Tibial artery (tissue), 4 donors: ENCODE measurements around the gene SARDH.

Source experiments
- DNase-seq, 2 donors: peaks; one replicate each; pipeline ENCODE4 v3.0.0-alpha.2; 2019
- H3K27ac ChIP-seq, 2 donors: fragments of 200-600 bp; sonication (generic) in 1 of 2; 1 replicate in 1 of 2; 2 replicates in 1 of 2; pipeline ENCODE4 v1.5.1; 2018 to 2019; ENCODE audit warnings: mild to moderate bottlenecking in 1 of 2
- H3K27me3 ChIP-seq, 2 donors: fragments of 200-600 bp; sonication (generic) in 1 of 2; one replicate each; pipeline versions ENCODE4 v1.5.1 to v1.6.0; 2016 to 2019
- H3K36me3 ChIP-seq, 3 donors: fragments of 200-600 bp; sonication (generic) in 2 of 3; one replicate each; pipeline ENCODE4 v1.5.1; 2016 to 2019; ENCODE audit warnings: mild to moderate bottlenecking in 2 of 3
- H3K4me1 ChIP-seq, 4 donors: fragments of 200-600 bp; sonication (generic) in 2 of 4; 1 replicate in 3 of 4; 2 replicates in 1 of 4; pipeline ENCODE4 v1.5.1; 2016 to 2019
- H3K4me3 ChIP-seq, 2 donors: fragments of 200-600 bp; sonication (generic) in 1 of 2; 1 replicate in 1 of 2; 2 replicates in 1 of 2; pipeline ENCODE4 v1.5.1; 2018 to 2019; ENCODE audit warnings: mild to moderate bottlenecking in 2 of 2
- H3K9me3 ChIP-seq, 3 donors: fragments of 200-600 bp; sonication (generic) in 1 of 3; one replicate each; pipeline ENCODE4 v1.5.1; 2016 to 2019
- intact Hi-C: fragments of 100-400 bp; cut with DNase I; formaldehyde crosslinking; loops from one replicate; pipeline ENCODE4 v1.15.0; 2023; ENCODE audit warnings: low total_unique reads
- TF ChIP-seq, protein P1 (sequence below), 2 experiments: fragments of 200-600 bp in 1 of 2; fragments of 450-650 bp in 1 of 2; IDR thresholded peaks; one replicate each; pipeline ENCODE4 v1.5.1; 2017 to 2019; ENCODE audit warnings: antibody characterized with exemption in 2 of 2, mild to moderate bottlenecking in 1 of 2, moderate library complexity in 1 of 2

The SARDH gene

GRCh38 chr9:133621725-133622267 is 116.4 kb downstream of the SARDH start:
- DNase-seq, result no peak
- Histone ChIP-seq H3K9me3 (peaks cover 0 to 23% (median 16%) of the 10 kb centered on the region in 3 donors), H3K4me1 (no peaks in the 10 kb centered on the region), H3K27me3 (peaks cover 0 to 57% of the 10 kb centered on the region in 2 donors), H3K27ac (no peak overlapping the region), H3K4me3 (no peak overlapping the region), H3K36me3 (no peaks in the 10 kb centered on the region)
- intact Hi-C loops, result no loop called here
- TF ChIP-seq, protein P1, sequence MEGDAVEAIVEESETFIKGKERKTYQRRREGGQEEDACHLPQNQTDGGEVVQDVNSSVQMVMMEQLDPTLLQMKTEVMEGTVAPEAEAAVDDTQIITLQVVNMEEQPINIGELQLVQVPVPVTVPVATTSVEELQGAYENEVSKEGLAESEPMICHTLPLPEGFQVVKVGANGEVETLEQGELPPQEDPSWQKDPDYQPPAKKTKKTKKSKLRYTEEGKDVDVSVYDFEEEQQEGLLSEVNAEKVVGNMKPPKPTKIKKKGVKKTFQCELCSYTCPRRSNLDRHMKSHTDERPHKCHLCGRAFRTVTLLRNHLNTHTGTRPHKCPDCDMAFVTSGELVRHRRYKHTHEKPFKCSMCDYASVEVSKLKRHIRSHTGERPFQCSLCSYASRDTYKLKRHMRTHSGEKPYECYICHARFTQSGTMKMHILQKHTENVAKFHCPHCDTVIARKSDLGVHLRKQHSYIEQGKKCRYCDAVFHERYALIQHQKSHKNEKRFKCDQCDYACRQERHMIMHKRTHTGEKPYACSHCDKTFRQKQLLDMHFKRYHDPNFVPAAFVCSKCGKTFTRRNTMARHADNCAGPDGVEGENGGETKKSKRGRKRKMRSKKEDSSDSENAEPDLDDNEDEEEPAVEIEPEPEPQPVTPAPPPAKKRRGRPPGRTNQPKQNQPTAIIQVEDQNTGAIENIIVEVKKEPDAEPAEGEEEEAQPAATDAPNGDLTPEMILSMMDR (IDR thresholded peaks at IDR 0.05), result no peak

DNA sequence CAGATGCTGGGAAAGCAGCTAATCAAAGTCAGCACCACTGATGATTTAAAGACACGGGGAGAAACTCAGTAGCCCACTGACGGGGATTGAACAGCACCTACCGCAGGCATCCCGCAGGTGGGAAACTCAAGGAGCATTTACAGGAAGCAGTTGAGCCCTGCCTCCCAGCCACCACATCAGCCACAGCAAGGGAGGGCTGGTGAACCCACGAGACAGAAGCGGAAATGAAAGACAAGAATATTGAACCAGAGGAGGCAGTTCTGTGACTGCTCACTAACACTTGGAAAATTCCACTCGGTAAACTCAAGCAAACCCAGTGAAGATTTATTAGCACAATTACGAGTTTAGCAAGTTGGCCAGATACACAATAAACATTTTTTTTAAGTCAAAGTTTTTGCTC is 118.4 kb downstream of the SARDH start:
- H3K36me3 ChIP-seq, result no peaks in the 10 kb centered on the region
- peaks cover 0 to 3% (median 0%) of the 10 kb centered on the region in 3 donors for H3K9me3 ChIP-seq
- H3K4me1 ChIP-seq, result no peaks in the 10 kb centered on the region
- TF ChIP-seq, protein P1 (IDR thresholded peaks at IDR 0.05), result no peak
- H3K4me3 ChIP-seq, result no peak overlapping the region
- intact Hi-C loops, result no loop called here
- no peak for DNase-seq
- peaks cover 0 to 77% of the 10 kb centered on the region in 2 donors for H3K27me3 ChIP-seq
- no peak overlapping the region for H3K27ac ChIP-seq

DNA sequence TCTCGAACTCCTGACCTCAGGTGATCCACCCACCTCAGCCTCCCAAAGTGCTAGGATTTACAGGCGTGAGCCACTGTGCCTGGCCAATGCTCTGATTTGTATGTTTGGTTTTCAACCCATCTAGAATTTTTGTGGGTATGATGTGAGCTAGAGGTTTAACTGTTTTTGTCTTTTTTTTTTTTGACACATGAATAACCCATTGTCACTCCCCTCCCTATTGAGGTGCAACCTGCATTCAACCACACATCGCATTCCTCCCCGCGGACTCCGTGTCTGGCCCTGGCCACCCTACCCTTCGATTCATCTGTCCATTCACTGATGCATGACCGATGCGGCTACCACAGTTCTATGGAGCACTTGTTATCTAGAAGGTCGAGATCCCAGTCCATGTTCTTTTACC is 119.4 kb downstream of the SARDH start:
- no peak overlapping the region for H3K27ac ChIP-seq
- H3K4me1 ChIP-seq, result no peaks in the 10 kb centered on the region
- H3K36me3 ChIP-seq, result no peaks in the 10 kb centered on the region
- H3K27me3 ChIP-seq, result peaks cover 0 to 80% of the 10 kb centered on the region in 2 donors
- DNase-seq, result no peak
- H3K4me3 ChIP-seq, result no peak overlapping the region
- no peaks in the 10 kb centered on the region for H3K9me3 ChIP-seq
- intact Hi-C loops, result no loop called here
- TF ChIP-seq, protein P1 (IDR thresholded peaks at IDR 0.05), result no peak

DNA sequence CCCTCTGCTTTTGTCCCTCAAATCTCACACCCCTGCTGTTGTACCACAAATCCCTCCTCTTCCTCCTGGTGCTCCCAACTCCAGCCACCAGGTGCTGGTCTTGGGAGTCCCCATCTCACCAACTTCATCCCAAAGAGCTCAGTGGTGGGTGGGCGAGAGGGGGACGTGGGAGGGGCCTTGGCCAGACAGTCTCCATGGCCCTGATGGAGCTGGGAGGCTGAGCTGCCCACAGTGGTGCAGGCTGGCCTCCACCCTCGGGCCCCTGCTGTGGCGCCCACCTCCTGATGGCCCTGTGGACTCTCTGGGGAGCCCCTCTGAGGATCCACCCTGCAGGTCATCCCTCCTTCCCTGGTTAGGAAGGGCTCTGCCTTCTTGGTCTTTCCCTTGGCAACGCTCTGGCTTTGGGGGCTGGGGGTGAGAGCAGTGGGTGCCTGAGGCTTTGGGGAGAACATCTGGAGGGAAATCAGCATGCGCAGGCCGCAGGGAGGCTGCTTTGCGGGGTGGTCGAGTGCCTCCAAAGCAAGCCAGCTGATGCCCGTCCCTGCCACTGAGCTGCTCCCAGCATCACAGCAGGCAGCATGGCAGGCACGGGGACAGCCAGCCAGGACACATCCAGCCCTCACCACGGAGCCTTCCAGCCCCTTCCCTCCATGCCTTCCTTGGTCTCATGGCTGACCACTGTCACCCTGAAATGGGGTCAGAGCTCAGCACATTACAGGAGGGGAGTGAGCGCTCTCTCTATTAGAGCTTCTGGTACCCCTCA is 121.3 kb downstream of the SARDH start:
- DNase-seq, result no peak
- TF ChIP-seq, protein P1 (IDR thresholded peaks at IDR 0.05), result no peak
- Histone ChIP-seq H3K4me3 (no peak overlapping the region), H3K27me3 (peaks cover 0 to 81% of the 10 kb centered on the region in 2 donors), H3K9me3 (no peaks in the 10 kb centered on the region), H3K27ac (no peak overlapping the region), H3K36me3 (no peaks in the 10 kb centered on the region), H3K4me1 (no peaks in the 10 kb centered on the region)
- intact Hi-C loops, result no loop called here

GRCh38 chr9:133615606-133616188 is 122.5 kb downstream of the SARDH start:
- peaks cover 0 to 84% of the 10 kb centered on the region in 2 donors for H3K27me3 ChIP-seq
- H3K4me3 ChIP-seq, result no peak overlapping the region
- no peaks in the 10 kb centered on the region for H3K9me3 ChIP-seq
- DNase-seq, result no peak
- no peaks in the 10 kb centered on the region for H3K4me1 ChIP-seq
- no peaks in the 10 kb centered on the region for H3K36me3 ChIP-seq
- H3K27ac ChIP-seq, result no peak overlapping the region
- intact Hi-C loops, result no loop called here
- TF ChIP-seq, protein P1 (IDR thresholded peaks at IDR 0.05), result no peak
